AG09319 (cell line): ENCODE results near the gene SAMD3.

Source experiments
- DNase-seq: peaks from one replicate; pipeline ENCODE4 v3.0.0-alpha.2; 2010; ENCODE audit warnings: low read depth; ENCODE audit errors: extremely low read depth
- CTCF ChIP-seq: IDR thresholded peaks from 2 replicates; pipeline ENCODE4 v1.5.1; 2011; ENCODE audit warnings: low read depth, mild to moderate bottlenecking, inconsistent platforms, low read length, moderate library complexity

Gene SAMD3

GRCh38 chr6:130190701-130191690 is 31.8 kb downstream of the SAMD3 start:
- DNase-seq, result no peak
- no peak for TF ChIP-seq CTCF

- TF ChIP-seq CTCF, result no peak
- DNase-seq, result no peak
Measured at GRCh38 chr6:130189531-130190397, 33.0 kb downstream of the SAMD3 start.

- no peak for DNase-seq
- TF ChIP-seq CTCF, result no peak
Measured at GRCh38 chr6:130188207-130188899, 34.4 kb downstream of the SAMD3 start.

GRCh38 chr6:130187335-130188206 is 35.2 kb downstream of the SAMD3 start:
- TF ChIP-seq CTCF, result no peak

GRCh38 chr6:130185658-130186057 is 37.1 kb downstream of the SAMD3 start:
- DNase-seq, result no peak
- TF ChIP-seq CTCF, result no peak

More at GRCh38 chr6:130187335-130188206, 35.2 kb downstream of the SAMD3 start:
- DNase-seq, result no peak

- no peak for TF ChIP-seq CTCF
- no peak for DNase-seq
Measured at GRCh38 chr6:130183271-130184222, 39.2 kb downstream of the SAMD3 start.
